ENCODE data around the gene KCNJ16.

GRCh38 chr17:70028978-70029767, 45.9 kb upstream of the KCNJ16 start:
- TF ChIP-seq POLR2A (IDR thresholded peaks at IDR 0.05): no peak
- no peak for TF ChIP-seq CTCF (IDR thresholded peaks at IDR 0.05)
